Activated naive CD4-positive, alpha-beta T cell treated with Interleukin-2 at 50 U/mL for 16 hours (primary cell): ENCODE measurements around the gene NUDT19.
A peak's percentile ranks its signal among the peaks of the same experiment; 100 is the strongest.
"Not testable (repeated sequence)": the region's sequence is repeated elsewhere in the genome, so short reads cannot be mapped to it uniquely, and the experiment has no call there.

Experiments used
- DNase-seq: peaks from one replicate; pipeline ENCODE4 v3.0.0-alpha.2; 2020

Gene NUDT19

DNA sequence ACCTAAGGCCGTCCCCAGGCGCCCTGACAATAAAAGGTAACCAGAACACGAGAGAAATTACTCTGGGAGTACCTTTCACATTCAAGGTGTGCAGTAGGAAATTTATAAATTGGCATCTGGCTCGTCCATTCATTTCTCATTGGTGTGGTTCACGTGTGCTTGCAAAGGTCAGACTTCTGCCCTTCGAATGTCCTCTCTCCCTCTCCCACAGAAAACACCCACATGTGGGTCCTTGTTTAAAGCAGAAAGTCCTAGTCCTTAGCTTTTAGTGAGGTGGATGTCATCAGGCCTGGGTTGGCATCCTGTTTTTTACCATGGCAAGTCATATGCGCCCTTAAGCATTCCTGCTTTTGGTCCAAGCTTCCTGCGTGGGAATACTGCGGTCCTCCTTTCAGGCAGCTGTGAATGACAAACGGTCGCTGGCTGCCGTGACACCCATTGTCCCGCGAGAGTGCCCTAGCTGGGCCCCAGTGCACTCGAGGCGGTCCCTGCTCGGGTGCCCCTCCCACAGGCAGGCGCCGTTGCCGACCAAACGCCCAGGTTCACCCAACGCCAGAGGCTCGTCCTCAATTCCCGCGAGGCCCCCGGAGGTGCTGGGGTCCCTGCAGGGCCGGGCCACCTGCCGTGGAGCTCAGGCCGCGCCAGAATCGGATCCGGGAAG, at the start of gene NUDT19:
Gene NUDT19, plus strand, starts transcription at position 531 of the 661 bp plus-strand sequence. CDS start 140 bp downstream, outside the sequence.
- DNase-seq, result peak; percentile 84

GRCh38 chr19:32642771-32643170, 48.9 kb upstream of the NUDT19 start:
- DNase-seq, result peak; percentile 60

GRCh38 chr19:32646556-32646955, 45.1 kb upstream of the NUDT19 start:
- no peak for DNase-seq

GRCh38 chr19:32647361-32647760, 44.3 kb upstream of the NUDT19 start:
- no peak for DNase-seq

DNA sequence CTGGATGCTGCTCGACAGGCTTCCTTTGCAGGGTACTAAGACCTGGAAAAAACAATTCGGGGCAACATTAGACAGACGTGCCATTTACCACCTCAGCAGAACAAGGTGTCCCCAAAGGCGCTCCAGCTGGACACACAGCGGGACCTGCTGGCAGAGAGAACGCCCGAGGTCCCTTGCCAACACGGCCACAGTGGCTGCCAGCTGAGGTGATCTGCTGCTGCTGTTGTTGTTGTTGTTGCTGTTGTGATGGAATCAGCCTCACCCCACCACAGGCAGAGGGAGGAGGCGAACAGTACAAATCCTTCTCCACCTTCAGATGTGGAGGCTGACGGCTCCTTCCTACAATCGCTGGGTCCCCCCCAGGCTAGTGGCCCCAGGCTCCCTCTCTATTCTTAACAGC, 41.9 kb upstream of the NUDT19 start:
- DNase-seq, result no peak

- DNase-seq, result no peak
Measured at GRCh38 chr19:32650671-32651070, 41.0 kb upstream of the NUDT19 start.

GRCh38 chr19:32651729-32652140, 39.9 kb upstream of the NUDT19 start:
- no peak for DNase-seq

- not testable (repeated sequence) for DNase-seq
Measured at GRCh38 chr19:32652331-32652730, 39.3 kb upstream of the NUDT19 start.

GRCh38 chr19:32652894-32653598, 38.6 kb upstream of the NUDT19 start:
- no peak for DNase-seq

- no peak for DNase-seq
Measured at GRCh38 chr19:32653599-32653915, 38.1 kb upstream of the NUDT19 start.

DNA sequence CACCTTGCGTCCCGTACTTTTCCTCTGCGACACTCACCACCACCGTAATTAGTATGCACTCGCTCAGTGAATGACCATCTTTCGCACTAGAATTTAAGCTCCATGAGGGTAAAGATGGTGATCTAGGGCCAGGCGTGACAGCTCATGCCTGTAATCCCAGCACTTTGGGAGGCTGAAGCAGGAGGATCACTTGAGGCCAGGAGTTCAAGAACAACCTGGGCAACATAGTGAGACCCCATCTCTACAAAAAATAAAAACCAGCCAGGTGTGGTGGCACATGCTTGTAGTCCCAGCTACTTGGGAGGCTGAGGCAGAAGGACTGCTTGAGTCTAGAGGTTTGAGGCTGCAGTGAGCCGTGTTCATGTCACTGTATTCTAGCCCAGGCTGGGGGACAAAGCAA, 35.2 kb upstream of the NUDT19 start:
- not testable (repeated sequence) for DNase-seq

GRCh38 chr19:32658075-32658474, 33.5 kb upstream of the NUDT19 start:
- no peak for DNase-seq

DNA sequence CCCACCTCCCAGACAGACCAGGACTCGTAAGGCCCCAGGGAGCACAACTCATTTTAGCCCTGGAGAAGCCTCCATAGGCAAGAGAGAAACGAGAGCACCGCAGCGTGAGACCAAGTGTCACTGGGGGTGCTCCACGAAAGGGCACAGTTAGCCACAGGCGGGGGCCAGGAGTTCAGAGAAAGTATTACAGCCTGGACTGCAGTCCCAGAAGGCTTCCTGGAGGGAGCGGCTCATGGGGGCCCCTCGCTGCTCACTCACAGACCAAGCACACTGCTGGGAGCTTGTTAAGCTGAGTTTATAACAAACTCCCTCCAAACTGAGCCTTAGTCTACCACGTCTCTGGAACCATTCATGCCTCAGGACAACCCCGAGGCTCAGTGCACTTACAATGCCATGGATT, 33.1 kb upstream of the NUDT19 start:
- no peak for DNase-seq

GRCh38 chr19:32661318-32661717, 30.3 kb upstream of the NUDT19 start:
- DNase-seq, result no peak

DNA sequence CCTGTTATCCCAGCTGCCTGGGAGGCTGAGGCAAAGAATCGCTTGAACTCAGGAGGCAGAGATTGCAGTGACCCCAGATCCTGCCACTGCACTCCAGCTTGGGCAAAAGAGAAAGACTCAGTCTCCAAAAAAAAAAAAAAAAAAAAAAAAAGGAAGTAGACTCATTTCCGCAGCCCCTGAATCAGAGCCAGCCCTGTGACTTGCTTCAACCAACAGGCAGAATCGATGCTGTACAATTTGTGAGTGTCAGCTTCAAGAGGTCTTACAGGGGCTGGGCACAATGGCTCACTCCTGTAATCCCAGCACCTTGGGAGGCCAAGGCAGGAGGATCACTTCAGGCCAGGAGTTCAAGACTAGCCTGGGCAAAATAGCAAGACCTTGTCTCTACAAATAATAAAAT, 29.4 kb upstream of the NUDT19 start:
- DNase-seq, result no peak

DNA sequence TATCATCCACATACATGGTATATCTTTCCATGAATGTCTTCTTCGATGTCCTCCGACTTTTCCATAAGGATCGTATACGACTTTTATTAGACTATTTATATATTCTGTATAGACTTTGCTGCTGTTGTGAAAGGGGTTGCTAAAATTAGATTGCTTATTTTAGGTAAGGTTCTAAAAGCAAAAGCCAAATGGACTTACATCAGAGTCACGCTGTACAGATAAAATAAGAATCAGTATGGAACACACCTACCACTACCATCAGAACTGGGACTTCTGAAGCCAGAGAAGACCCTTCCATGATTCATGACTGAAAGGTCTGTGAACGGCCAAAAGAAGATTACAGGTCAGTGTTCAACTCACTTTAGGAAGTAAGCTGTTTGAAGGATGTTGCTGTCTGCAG, 25.5 kb upstream of the NUDT19 start:
- DNase-seq, result no peak

DNA sequence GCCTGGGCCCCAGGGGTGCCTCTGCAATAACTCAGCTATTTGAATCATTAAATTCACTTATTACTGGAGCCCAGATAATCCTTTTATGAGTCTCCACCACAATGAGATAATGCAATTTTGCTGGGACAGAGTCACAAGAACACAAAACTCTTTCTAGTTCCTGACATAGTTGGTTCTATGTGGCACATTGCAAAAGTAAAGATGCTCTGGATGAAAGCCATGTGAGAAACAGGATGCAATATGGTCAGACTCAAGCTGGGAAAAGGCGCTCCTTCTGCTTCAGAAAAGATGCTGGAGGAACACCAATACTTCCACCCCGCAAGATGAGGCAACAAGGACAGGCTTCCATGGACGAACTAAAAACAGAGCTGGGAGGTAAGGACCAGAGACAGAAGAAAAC, 22.3 kb upstream of the NUDT19 start:
- DNase-seq, result no peak

DNA sequence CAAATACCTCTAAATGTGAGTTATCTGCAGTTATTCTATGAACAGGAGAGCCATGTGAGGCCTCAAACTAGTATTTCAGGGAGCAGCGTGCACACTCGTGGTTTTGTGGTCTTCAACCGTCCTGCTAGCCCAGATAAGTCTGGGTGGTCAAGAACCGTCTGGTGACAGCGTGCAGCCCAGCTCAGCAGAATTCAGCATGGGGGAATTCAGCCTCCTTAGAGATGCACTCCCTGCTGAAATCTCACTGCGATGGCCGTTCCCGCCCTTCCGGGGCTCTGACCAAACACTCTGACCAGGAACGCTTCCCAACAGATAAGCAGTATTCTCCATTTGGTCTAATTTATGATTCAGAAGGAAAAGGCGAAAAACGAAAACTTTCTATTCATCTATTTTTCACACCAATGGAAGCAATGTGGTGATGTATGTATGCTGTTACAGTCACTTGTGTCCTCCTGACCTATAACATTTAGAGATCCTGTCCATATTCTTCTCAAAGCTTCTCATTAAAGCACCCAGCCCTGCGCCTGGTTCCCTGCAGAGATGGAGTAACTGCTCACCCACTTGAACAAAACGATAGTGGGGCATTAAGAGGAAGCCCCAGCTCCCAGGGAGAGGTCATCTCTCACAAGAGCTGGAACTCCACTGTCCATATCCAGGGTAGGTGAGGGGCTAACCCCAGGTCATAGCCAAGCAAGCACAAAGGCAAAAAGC, 19.6 kb upstream of the NUDT19 start:
- DNase-seq, result no peak

DNA sequence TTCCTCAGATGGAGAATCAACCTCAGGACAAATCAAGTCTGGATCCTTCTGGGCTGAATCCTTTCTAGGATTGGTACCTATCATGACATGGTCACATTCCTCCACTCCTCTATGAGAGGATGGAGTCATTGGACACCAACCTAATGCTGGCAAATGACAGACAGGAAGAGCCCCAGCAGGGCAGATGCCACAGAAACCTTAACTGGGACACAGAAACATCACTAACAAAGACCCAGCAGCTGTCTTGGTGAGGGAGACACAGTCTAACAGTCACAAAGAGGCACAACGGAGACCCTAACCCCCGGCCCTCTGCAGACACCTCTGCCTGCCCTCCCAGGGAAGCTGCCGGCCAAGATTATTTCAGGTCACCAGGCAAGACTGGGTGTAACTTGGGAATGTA, 18.8 kb upstream of the NUDT19 start:
- DNase-seq, result no peak

- no peak for DNase-seq
Measured at GRCh38 chr19:32673573-32673972, 18.0 kb upstream of the NUDT19 start.

DNA sequence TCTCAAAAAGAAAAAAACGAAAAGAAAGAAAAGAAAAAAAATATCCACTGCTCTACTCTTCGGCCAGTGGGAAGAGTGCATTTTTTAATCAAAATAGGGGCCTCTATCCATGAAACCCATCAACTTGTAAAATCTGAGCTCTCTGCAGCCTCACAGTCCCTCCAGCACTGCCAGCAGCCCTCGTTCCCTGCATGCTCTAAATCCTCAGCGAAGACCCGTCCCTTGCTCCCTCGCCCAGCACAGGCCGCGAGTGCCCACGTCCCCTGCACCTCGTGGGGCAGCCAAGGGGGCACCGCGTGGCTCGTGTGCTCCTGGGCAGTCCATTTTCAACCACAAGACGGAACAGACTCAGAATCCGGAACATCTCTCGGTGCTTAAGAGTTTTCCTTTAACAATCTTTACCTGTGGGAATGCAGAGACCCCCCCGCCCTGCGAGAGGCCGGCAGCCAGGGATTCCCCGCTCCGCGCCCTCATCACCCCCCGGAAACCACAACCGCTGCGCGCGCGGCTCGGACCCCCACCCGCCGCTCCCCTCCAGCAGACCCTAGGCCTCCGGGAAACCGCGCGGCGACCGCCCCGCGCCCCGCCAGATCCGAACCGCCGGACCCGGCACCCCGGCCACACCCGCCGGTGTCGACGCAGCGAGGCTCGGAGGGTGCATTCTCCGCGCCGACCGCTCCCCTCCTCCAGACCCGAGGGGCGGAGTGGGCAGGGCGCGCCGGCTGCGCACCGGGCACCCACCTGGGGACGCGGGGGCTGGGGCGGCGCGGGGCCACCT, 17.3 kb upstream of the NUDT19 start:
- DNase-seq, result no peak

GRCh38 chr19:32674931-32675719, 16.5 kb upstream of the NUDT19 start, which contains the start of gene ANKRD27:
Gene ANKRD27, minus strand, starts transcription at chr19:32675180. Its CDS starts 16,165 bp downstream, at chr19:32659015.
- peak; percentile 98 for DNase-seq
